A549 treated with GW870086 at 1 μM for 4 hours (cell line): ENCODE results near the gene USP44. TPM values are rescaled to one million over a fixed set of nuclear protein-coding genes. Genes with fewer than 3 reads are reported as not detected.

Source experiments
- total RNA-seq: library from RNA; stranded (reverse); fragments of 200-300 nt; extraction: Qiagen RNA extraction; gene quantifications from 5 replicates; pipeline ENCODE4 v1.2.3, GENCODE V29; 2022; ENCODE audit warnings: low read depth

USP44 gene
- 0.07 to 0.25 TPM (median 0.21 TPM) in 5 replicates for total RNA-seq

GRCh38 chr12:95551305-95551704 is at the start of gene USP44:
Gene USP44, minus strand, starts transcription at chr12:95551476. Its CDS starts 17,220 bp downstream, at chr12:95534256.

DNA sequence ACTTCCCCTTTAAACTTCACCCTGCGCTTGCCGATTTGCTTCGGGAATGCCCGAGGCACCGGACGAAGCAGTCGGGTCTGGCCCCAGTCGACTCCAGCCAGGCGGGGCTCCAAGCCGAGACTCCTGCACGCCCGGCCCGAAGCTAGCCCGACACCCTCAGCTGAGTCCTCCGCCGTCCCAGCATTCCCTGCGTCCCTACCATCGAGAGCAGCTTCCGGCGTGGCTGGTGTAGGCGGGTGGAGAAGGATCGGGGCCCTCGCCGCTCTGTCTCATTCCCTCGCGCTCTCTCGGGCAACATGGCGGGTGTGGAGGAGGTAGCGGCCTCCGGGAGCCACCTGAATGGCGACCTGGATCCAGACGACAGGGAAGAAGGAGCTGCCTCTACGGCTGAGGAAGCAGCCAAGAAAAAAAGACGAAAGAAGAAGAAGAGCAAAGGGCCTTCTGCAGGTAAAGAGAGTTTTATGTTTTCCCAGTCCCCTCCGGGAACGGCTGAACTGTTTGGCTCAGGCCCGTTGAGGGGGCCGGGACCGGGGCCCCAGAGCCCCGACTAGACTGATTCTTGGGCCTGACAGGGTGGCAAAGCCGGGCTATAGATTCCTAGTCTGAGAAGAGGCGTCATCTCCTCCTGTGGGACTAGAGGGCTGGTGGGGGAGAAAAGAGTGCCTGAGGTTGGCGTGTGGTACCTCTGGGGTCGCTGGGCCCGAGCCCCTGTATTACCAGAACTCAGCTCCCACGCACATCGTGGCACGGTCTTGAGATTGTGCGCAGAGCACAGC is 77.2 kb downstream of the USP44 start, which contains the start of gene METAP2:
TSS of gene METAP2 (plus strand) at position 269 of the 776 bp plus-strand sequence. CDS start at position 297, 28 bp downstream.

Other genes starting within 250 kb of the USP44 start
- gene METAP2, start 77.3 kb downstream of the USP44 start, total RNA-seq = 124 to 157 TPM (median 127 TPM) in 5 replicates
- 40.7 to 53.3 TPM (median 47.0 TPM) in 5 replicates for gene NTN4, start 239.3 kb upstream of the USP44 start, total RNA-seq